Mesenchymal stem cell (in vitro differentiated cells and primary cell): Measurements from ENCODE around the gene TMEM108.

Experiments used
- DNase-seq: peaks from one replicate; pipeline ENCODE4 v3.0.0-alpha.2; 2013
- H2AFZ ChIP-seq: one replicate; pipeline ENCODE4 v1.6.1; 2013; ENCODE audit warnings: low read depth, mild to moderate bottlenecking, control low read depth, inconsistent platforms, low read length, moderate library complexity
- H2AK5ac ChIP-seq: 2 replicates; pipeline ENCODE4 v1.6.1; 2013; ENCODE audit warnings: low read length, moderate library complexity, mild to moderate bottlenecking, inconsistent platforms; ENCODE audit not compliant: severe bottlenecking
- H2BK120ac ChIP-seq: one replicate; pipeline ENCODE4 v1.6.1; 2013; ENCODE audit warnings: low read depth, mild to moderate bottlenecking, inconsistent platforms, low read length, moderate library complexity
- H2BK12ac ChIP-seq, 2 experiments: one replicate each; pipeline ENCODE4 v1.6.1; 2013; ENCODE audit warnings: inconsistent platforms in 2 of 2, low read length in 2 of 2, mild to moderate bottlenecking in 2 of 2, moderate library complexity in 2 of 2, control low read depth in 1 of 2
- H2BK15ac ChIP-seq: one replicate; pipeline ENCODE4 v1.6.1; 2013; ENCODE audit warnings: mild to moderate bottlenecking, low read depth, inconsistent platforms; ENCODE audit not compliant: poor library complexity, severe bottlenecking
- H2BK5ac ChIP-seq: 2 replicates; pipeline ENCODE4 v1.6.1; 2013; ENCODE audit warnings: low read depth, mild to moderate bottlenecking, low read length, control low read depth, inconsistent platforms; ENCODE audit not compliant: poor library complexity, severe bottlenecking
- H3K14ac ChIP-seq, 2 experiments: one replicate each; pipeline ENCODE4 v1.6.1; 2013; ENCODE audit warnings: inconsistent platforms in 2 of 2, low read length in 2 of 2, control low read depth in 1 of 2, mild to moderate bottlenecking in 1 of 2, moderate library complexity in 1 of 2
- H3K18ac ChIP-seq, 2 experiments: one replicate each; pipeline ENCODE4 v1.6.1; 2013; ENCODE audit warnings: inconsistent platforms in 2 of 2, low read length in 2 of 2, control low read depth in 1 of 2, low read depth in 1 of 2, mild to moderate bottlenecking in 1 of 2
- H3K23ac ChIP-seq, 2 experiments: one replicate each; pipeline ENCODE4 v1.6.1; 2013; ENCODE audit warnings: inconsistent platforms in 2 of 2, low read length in 2 of 2, mild to moderate bottlenecking in 2 of 2, moderate library complexity in 2 of 2, control low read depth in 1 of 2
- H3K27ac ChIP-seq: 2 replicates; pipeline ENCODE4 v1.5.1; 2013; ENCODE audit warnings: mild to moderate bottlenecking, moderate library complexity, low read length, control low read depth, inconsistent platforms; ENCODE audit not compliant: poor library complexity, severe bottlenecking
- H3K27me3 ChIP-seq, 2 experiments: 2 replicates each; pipeline versions ENCODE4 v1.6.1 to v1.7.0; 2013; ENCODE audit warnings: low read length in 2 of 2, mild to moderate bottlenecking in 2 of 2, moderate library complexity in 2 of 2, control low read depth in 1 of 2, inconsistent platforms in 1 of 2; ENCODE audit not compliant: control insufficient read depth in 1 of 2, insufficient read depth in 1 of 2
- H3K36me3 ChIP-seq, 2 experiments: 2 replicates each; pipeline versions ENCODE4 v1.6.1 to v1.7.0; 2013; ENCODE audit warnings: low read length in 2 of 2, control low read depth in 1 of 2, inconsistent platforms in 1 of 2, low read depth in 1 of 2, mild to moderate bottlenecking in 1 of 2; ENCODE audit not compliant: insufficient read depth in 2 of 2, control insufficient read depth in 1 of 2
- H3K4ac ChIP-seq, 2 experiments: one replicate each; pipeline ENCODE4 v1.6.1; 2013; ENCODE audit warnings: inconsistent platforms in 2 of 2, low read length in 2 of 2, mild to moderate bottlenecking in 2 of 2, moderate library complexity in 2 of 2, control low read depth in 1 of 2, low read depth in 1 of 2
- H3K4me1 ChIP-seq: 2 replicates; pipeline ENCODE4 v1.6.1; 2013; ENCODE audit warnings: low read depth, low read length, control low read depth; ENCODE audit not compliant: control insufficient read depth, insufficient read depth
- H3K4me2 ChIP-seq: 2 replicates; pipeline ENCODE4 v1.6.1; 2013; ENCODE audit warnings: low read length, mild to moderate bottlenecking, inconsistent platforms; ENCODE audit not compliant: poor library complexity, severe bottlenecking
- H3K4me3 ChIP-seq, 2 experiments: 2 replicates each; pipeline versions ENCODE4 v1.5.1 to v1.7.0; 2013; ENCODE audit warnings: low read length in 2 of 2, mild to moderate bottlenecking in 2 of 2, control low read depth in 1 of 2, low read depth in 1 of 2; ENCODE audit not compliant: insufficient read depth in 1 of 2
- H3K79me1 ChIP-seq: replicated peaks from 2 replicates; pipeline ENCODE4 v1.6.1; 2013; ENCODE audit warnings: mild to moderate bottlenecking, control low read depth, low read length, inconsistent platforms; ENCODE audit not compliant: poor library complexity, severe bottlenecking
- H3K9ac ChIP-seq: 2 replicates; pipeline ENCODE4 v1.7.0; 2013; ENCODE audit warnings: mild to moderate bottlenecking, low read length, moderate library complexity
- H3K9me3 ChIP-seq: 2 replicates; pipeline ENCODE4 v1.7.0; 2013; ENCODE audit warnings: mild to moderate bottlenecking, low read length; ENCODE audit not compliant: control insufficient read depth
- H4K8ac ChIP-seq: one replicate; pipeline ENCODE4 v1.6.1; 2013; ENCODE audit warnings: inconsistent platforms, mild to moderate bottlenecking, low read length, moderate library complexity
- H4K91ac ChIP-seq: one replicate; pipeline ENCODE4 v1.6.1; 2013; ENCODE audit warnings: mild to moderate bottlenecking, low read length, inconsistent platforms
- WGBS: methylation state at CpG from one replicate; pipeline ENCODE4 v1.1.7; 2013; ENCODE audit warnings: mixed read lengths; 5-methylcytosine and 5-hydroxymethylcytosine counted together

Gene TMEM108

DNA sequence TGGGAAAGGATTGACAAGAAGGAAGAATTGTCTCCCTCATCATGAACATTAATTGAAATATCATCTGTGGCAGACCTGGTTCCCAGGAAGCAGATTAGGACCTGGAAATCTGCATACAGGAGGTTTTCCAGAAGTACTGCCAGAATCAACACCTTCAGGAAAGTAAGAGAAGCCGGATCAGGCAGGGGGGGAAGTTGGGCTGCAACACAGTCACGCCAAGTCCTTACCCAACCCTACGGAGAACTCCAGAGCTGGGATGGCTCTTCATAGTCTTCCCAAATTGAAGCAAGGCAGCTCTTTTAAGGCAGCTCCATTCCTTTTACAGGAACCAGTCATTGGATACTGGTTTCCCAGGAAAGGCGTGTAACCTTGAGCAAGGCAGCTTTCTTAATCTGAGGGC lies 326.5 kb downstream of the TMEM108 start:
- no peak overlapping the region for H3K9ac ChIP-seq
- H3K4ac ChIP-seq, result no peak overlapping the region
- no peak overlapping the region for H3K27ac ChIP-seq
- no peak overlapping the region for H4K91ac ChIP-seq
- H3K79me1 ChIP-seq, result no peaks in the 10 kb centered on the region
- H2AK5ac ChIP-seq, result no peak overlapping the region
- H2AFZ ChIP-seq, result no peak overlapping the region
- no peaks in the 10 kb centered on the region for H3K4me1 ChIP-seq
- H3K4me3 ChIP-seq, result no peak overlapping the region
- H3K14ac ChIP-seq, result no peak overlapping the region
- DNase-seq, result no peak
- no peak overlapping the region for H3K18ac ChIP-seq
- no peaks in the 10 kb centered on the region for H3K36me3 ChIP-seq
- no peak overlapping the region for H2BK120ac ChIP-seq
- no peak overlapping the region for H2BK12ac ChIP-seq
- no peak overlapping the region for H2BK15ac ChIP-seq
- no peak overlapping the region for H2BK5ac ChIP-seq
- WGBS, result 95% methylated on average over 4 of the region's 4 CpGs
- H3K9me3 ChIP-seq, result no peaks in the 10 kb centered on the region
- H4K8ac ChIP-seq, result no peak overlapping the region
- H3K4me2 ChIP-seq, result no peak overlapping the region
- H3K23ac ChIP-seq, result no peak overlapping the region
- peaks cover 8 to 34% of the 10 kb centered on the region in 2 experiments for H3K27me3 ChIP-seq

DNA sequence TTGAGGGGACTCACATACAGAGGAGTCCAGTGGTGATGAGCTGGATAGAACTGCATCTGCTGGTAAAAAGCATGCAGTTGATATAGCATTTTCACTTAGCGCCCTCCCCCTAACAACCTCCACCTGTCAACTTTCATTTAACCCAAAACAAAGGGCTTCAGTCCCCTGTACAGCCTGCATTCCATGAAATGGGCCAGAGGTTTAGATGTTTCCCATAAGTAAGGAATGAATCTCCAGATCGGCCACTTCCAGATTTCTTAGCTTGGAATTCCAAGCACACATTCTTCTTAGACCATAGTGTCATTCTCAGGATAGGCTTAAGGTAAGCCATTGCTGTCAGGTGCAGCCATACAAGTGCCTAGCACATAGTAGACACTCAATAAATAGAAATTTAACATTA lies 328.7 kb downstream of the TMEM108 start:
- no peaks in the 10 kb centered on the region for H3K36me3 ChIP-seq
- no peaks in the 10 kb centered on the region for H3K4me1 ChIP-seq
- no peak overlapping the region for H3K27ac ChIP-seq
- H3K14ac ChIP-seq, result no peak overlapping the region
- WGBS, result 100% methylated on average over 1 of the region's 2 CpGs
- no peaks in the 10 kb centered on the region for H3K9me3 ChIP-seq
- no peak overlapping the region for H3K9ac ChIP-seq
- no peak overlapping the region for H2BK15ac ChIP-seq
- no peak overlapping the region for H3K18ac ChIP-seq
- no peak overlapping the region for H3K4me3 ChIP-seq
- no peak overlapping the region for H2BK5ac ChIP-seq
- DNase-seq, result no peak
- H2BK12ac ChIP-seq, result no peak overlapping the region
- H2AK5ac ChIP-seq, result no peak overlapping the region
- no peak overlapping the region for H3K23ac ChIP-seq
- H3K79me1 ChIP-seq, result no peaks in the 10 kb centered on the region
- H4K91ac ChIP-seq, result no peak overlapping the region
- H4K8ac ChIP-seq, result no peak overlapping the region
- peaks cover 8 to 34% of the 10 kb centered on the region in 2 experiments for H3K27me3 ChIP-seq
- no peak overlapping the region for H3K4ac ChIP-seq
- no peak overlapping the region for H2AFZ ChIP-seq
- no peak overlapping the region for H2BK120ac ChIP-seq
- H3K4me2 ChIP-seq, result no peak overlapping the region

DNA sequence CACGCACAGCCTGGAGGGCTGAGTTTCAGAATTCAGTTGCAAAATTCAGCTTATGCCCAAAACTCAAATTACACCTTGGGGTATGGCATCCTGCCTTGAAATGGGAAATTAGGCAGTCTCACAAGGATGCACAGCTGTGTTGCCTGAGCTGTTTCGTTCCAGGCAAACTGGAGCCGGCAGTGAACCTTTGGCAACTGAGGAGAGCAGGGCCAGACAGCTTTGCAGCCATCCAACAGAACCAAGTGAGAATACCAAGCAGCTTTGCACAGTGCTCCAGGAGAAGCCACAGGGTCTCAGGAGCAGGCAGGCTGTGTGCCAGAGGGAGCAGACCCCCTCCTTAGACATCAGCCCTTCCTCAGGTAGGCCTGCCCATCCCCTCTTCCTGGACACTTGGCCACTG lies 329.2 kb downstream of the TMEM108 start:
- Histone ChIP-seq H3K4me1 (no peaks in the 10 kb centered on the region), H3K23ac (no peak overlapping the region), H3K9me3 (no peaks in the 10 kb centered on the region), H3K79me1 (no peaks in the 10 kb centered on the region), H2BK5ac (no peak overlapping the region), H2AFZ (no peak overlapping the region), H2BK12ac (no peak overlapping the region), H3K27me3 (peaks cover 8 to 36% of the 10 kb centered on the region in 2 experiments), H3K9ac (no peak overlapping the region), H2BK15ac (no peak overlapping the region), H3K27ac (no peak overlapping the region), H2AK5ac (no peak overlapping the region), H3K4me3 (no peak overlapping the region), H3K18ac (no peak overlapping the region), H3K4ac (no peak overlapping the region), H3K14ac (no peak overlapping the region), H2BK120ac (no peak overlapping the region), H4K8ac (no peak overlapping the region), H3K4me2 (no peak overlapping the region), H4K91ac (no peak overlapping the region), H3K36me3 (no peaks in the 10 kb centered on the region)
- 84% methylated on average over 3 of the region's 3 CpGs for WGBS
- no peak for DNase-seq

DNA sequence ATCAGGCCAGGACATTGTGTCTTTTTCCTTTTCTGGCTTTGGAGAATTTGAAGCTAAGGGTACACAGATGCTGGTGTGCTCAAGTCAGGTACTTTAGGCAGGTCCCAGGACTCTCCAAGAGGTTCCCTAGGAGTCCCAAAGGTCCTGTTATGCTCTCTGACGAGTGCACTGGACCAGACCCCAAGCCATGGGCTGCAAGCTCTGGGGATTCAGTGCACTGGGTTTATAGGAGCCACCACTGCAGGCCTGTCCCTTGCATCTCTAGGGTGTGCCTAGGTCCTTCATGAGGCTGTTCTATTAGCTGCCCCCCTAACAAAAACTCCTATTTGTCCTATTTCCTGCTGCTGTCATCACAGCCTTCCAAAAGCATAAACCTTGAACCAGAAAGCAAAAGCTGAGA lies 329.8 kb downstream of the TMEM108 start:
- Histone ChIP-seq H3K36me3 (no peaks in the 10 kb centered on the region), H2BK120ac (no peak overlapping the region), H3K27me3 (peaks cover 8 to 39% of the 10 kb centered on the region in 2 experiments), H2BK15ac (no peak overlapping the region), H4K91ac (no peak overlapping the region), H3K4me1 (no peaks in the 10 kb centered on the region), H3K79me1 (no peaks in the 10 kb centered on the region), H2BK12ac (no peak overlapping the region), H2AK5ac (no peak overlapping the region), H3K27ac (no peak overlapping the region), H3K9me3 (no peaks in the 10 kb centered on the region), H3K23ac (no peak overlapping the region), H3K18ac (no peak overlapping the region), H3K4me3 (no peak overlapping the region), H3K14ac (no peak overlapping the region), H3K4me2 (no peak overlapping the region), H3K4ac (no peak overlapping the region), H2AFZ (no peak overlapping the region), H2BK5ac (no peak overlapping the region), H3K9ac (no peak overlapping the region), H4K8ac (no peak overlapping the region)
- no peak for DNase-seq
- whole genome bisulfite sequencing, result 34% methylated on average over 1 of the region's 1 CpG
